GM04504 (cell line): ENCODE results near the gene LGALS7B.
"Not testable (repeated sequence)": the region's sequence is repeated elsewhere in the genome, so short reads cannot be mapped to it uniquely, and the experiment has no call there.

Experiments used
- DNase-seq: peaks from one replicate; pipeline ENCODE4 v3.0.0-alpha.2; 2012; ENCODE audit warnings: low read depth

The LGALS7B gene

GRCh38 chr19:38796154-38796553 is 7.2 kb downstream of the LGALS7B start:
- no peak for DNase-seq

- not testable (repeated sequence) for DNase-seq
Measured at GRCh38 chr19:38797781-38798180, 8.8 kb downstream of the LGALS7B start.

GRCh38 chr19:38799104-38799503 is 10.1 kb downstream of the LGALS7B start:
- no peak for DNase-seq

- DNase-seq = no peak
Measured at GRCh38 chr19:38800577-38801347, 11.8 kb downstream of the LGALS7B start.

GRCh38 chr19:38801359-38802095 is 12.5 kb downstream of the LGALS7B start:
- no peak for DNase-seq

GRCh38 chr19:38803543-38803942 is 14.5 kb downstream of the LGALS7B start:
- DNase-seq = no peak

- DNase-seq = no peak
Measured at GRCh38 chr19:38805180-38805579, 16.2 kb downstream of the LGALS7B start.

- DNase-seq = no peak
Measured at GRCh38 chr19:38806371-38806770, 17.4 kb downstream of the LGALS7B start.

GRCh38 chr19:38807374-38808098 is 18.5 kb downstream of the LGALS7B start:
- DNase-seq = not testable (repeated sequence)

GRCh38 chr19:38808741-38809140 is 19.7 kb downstream of the LGALS7B start:
- no peak for DNase-seq

- DNase-seq = no peak
Measured at GRCh38 chr19:38809592-38810252, 20.7 kb downstream of the LGALS7B start.

GRCh38 chr19:38812009-38812840 is 23.2 kb downstream of the LGALS7B start:
- no peak for DNase-seq

GRCh38 chr19:38812841-38813320 is 23.9 kb downstream of the LGALS7B start, which contains the start of gene LGALS4:
TSS of gene LGALS4 (minus strand) at chr19:38812945. CDS start at chr19:38812886, 59 bp downstream.
- DNase-seq = no peak

- no peak for DNase-seq
Measured at GRCh38 chr19:38813323-38813722, 24.3 kb downstream of the LGALS7B start.

- not testable (repeated sequence) for DNase-seq
Measured at GRCh38 chr19:38813932-38814331, 24.9 kb downstream of the LGALS7B start.

GRCh38 chr19:38815059-38816001 is 26.3 kb downstream of the LGALS7B start:
- DNase-seq = no peak

GRCh38 chr19:38816131-38816750 is 27.2 kb downstream of the LGALS7B start:
- DNase-seq = no peak

GRCh38 chr19:38817081-38817480 is 28.1 kb downstream of the LGALS7B start:
- no peak for DNase-seq

GRCh38 chr19:38819231-38819920 is 30.4 kb downstream of the LGALS7B start:
- no peak for DNase-seq
